OCI-LY1 (cell line): ENCODE results near the gene UBE2S.

Source experiments
- H2AFZ ChIP-seq: fragments of 200-600 bp; sonication (generic), shearing (Covaris generic); 2 replicates; pipeline ENCODE4 v1.6.0; 2014; ENCODE audit warnings: antibody characterized with exemption, mild to moderate bottlenecking, low read length
- H3F3A ChIP-seq: fragments of 200-600 bp; sonication (generic), shearing (Covaris generic); 2 replicates; pipeline ENCODE4 v1.6.0; 2014; ENCODE audit warnings: mild to moderate bottlenecking, antibody characterized with exemption, low read length, moderate library complexity; ENCODE audit not compliant: insufficient read depth
- H3K27ac ChIP-seq: fragments of 200-600 bp; sonication (generic); 2 replicates; pipeline ENCODE4 v1.5.1; 2014; ENCODE audit warnings: low read length, mixed run types, mild to moderate bottlenecking, low read depth; ENCODE audit not compliant: poor library complexity, severe bottlenecking
- H3K27me3 ChIP-seq: fragments of 200-600 bp; sonication (generic); 2 replicates; pipeline ENCODE4 v1.6.0; 2014; ENCODE audit warnings: antibody characterized with exemption, mild to moderate bottlenecking, low read length, moderate library complexity; ENCODE audit not compliant: insufficient read depth
- H3K36me3 ChIP-seq: fragments of 200-600 bp; sonication (generic); 2 replicates; pipeline ENCODE4 v1.6.1; 2014; ENCODE audit warnings: mild to moderate bottlenecking, antibody characterized with exemption, low read length, moderate library complexity, mixed read lengths; ENCODE audit not compliant: insufficient read depth
- H3K4me1 ChIP-seq: fragments of 200-600 bp; sonication (generic); 2 replicates; pipeline ENCODE4 v1.5.1; 2014; ENCODE audit warnings: mild to moderate bottlenecking, low read length, moderate library complexity; ENCODE audit not compliant: insufficient read depth, severe bottlenecking
- H3K4me2 ChIP-seq: fragments of 200-600 bp; sonication (generic), shearing (Covaris generic); 2 replicates; pipeline ENCODE4 v1.6.1; 2014; ENCODE audit warnings: low read length
- H3K4me3 ChIP-seq: fragments of 200-600 bp; sonication (generic); 2 replicates; pipeline ENCODE4 v1.5.1; 2014; ENCODE audit warnings: low read length, low read depth, mild to moderate bottlenecking, mixed read lengths; ENCODE audit not compliant: poor library complexity, severe bottlenecking
- H3K79me2 ChIP-seq: fragments of 200-600 bp; shearing (Covaris generic); 2 replicates; pipeline ENCODE4 v1.6.1; 2016; ENCODE audit warnings: mixed run types, low read length, mixed read lengths; ENCODE audit not compliant: insufficient read depth
- H3K9ac ChIP-seq: fragments of 200-600 bp; sonication (generic), shearing (Covaris generic); 2 replicates; pipeline ENCODE4 v1.6.1; 2014; ENCODE audit warnings: mild to moderate bottlenecking, low read length, mixed read lengths
- H3K9me2 ChIP-seq: fragments of 200-600 bp; sonication (generic), shearing (Covaris generic); 2 replicates; pipeline ENCODE4 v1.6.1; 2014; ENCODE audit warnings: low read depth, mild to moderate bottlenecking, low read length, mixed read lengths
- H3K9me3 ChIP-seq: fragments of 200-600 bp; shearing (Covaris generic); 2 replicates; pipeline ENCODE4 v1.6.1; 2014; ENCODE audit warnings: low read length, mixed read lengths
- H4K20me1 ChIP-seq: fragments of 200-600 bp; sonication (generic), shearing (Covaris generic); 2 replicates; pipeline ENCODE4 v1.6.0; 2016; ENCODE audit warnings: mild to moderate bottlenecking, low read length; ENCODE audit not compliant: insufficient read depth
- CTCF ChIP-seq: fragments of 200-600 bp; sonication (generic), shearing (Covaris generic); IDR thresholded peaks from 2 replicates; pipeline ENCODE4 v1.5.1; 2017; ENCODE audit warnings: mild to moderate bottlenecking, antibody characterized with exemption, low read length, moderate library complexity, mixed read lengths
- EZH2 ChIP-seq: fragments of 200-600 bp; sonication (generic), shearing (Covaris generic); IDR thresholded peaks from 2 replicates; pipeline ENCODE4 v1.8.0; 2017; ENCODE audit warnings: borderline replicate concordance, mixed run types, mild to moderate bottlenecking, antibody characterized with exemption, low read length, moderate library complexity, mixed read lengths

UBE2S gene

DNA sequence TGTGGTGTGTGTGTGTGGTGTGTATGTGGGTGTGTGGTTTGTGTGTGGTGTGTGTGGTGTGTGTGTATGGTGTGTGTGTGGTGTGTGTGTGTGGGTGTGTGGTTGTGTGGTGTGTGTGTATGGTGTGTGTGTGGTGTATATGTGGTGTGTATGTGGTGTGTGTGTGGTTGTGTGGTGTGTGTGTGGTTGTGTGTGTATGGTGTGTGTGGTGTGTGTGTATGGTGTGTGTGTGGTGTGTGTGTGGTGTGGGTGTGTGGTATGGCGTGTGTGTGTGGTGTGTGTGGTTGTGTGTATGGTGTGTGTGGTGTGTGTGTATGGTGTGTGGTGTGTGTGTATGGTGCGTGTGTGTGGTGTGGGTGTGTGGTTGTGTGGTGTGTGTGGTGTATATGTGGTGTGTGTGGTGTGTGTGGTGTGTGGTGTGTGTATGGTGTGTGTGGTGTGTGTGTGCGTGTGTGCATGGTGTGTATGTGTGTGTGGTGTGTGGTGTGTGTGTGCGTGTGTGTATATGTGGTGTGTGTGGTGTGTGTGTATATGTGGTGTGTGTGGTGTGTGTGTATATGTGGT, 26.9 kb upstream of the UBE2S start:
- H3K4me2 ChIP-seq, result no peak overlapping the region
- no peaks in the 10 kb centered on the region for H3K9me2 ChIP-seq
- H3K4me3 ChIP-seq, result no peak overlapping the region
- no peak overlapping the region for H3K27ac ChIP-seq
- H3K9me3 ChIP-seq, result no peaks in the 10 kb centered on the region
- H3K79me2 ChIP-seq, result no peaks in the 10 kb centered on the region
- TF ChIP-seq EZH2 (no peak), CTCF (no peak)
- H3K4me1 ChIP-seq, result no peaks in the 10 kb centered on the region
- no peak overlapping the region for H2AFZ ChIP-seq
- no peak overlapping the region for H3K9ac ChIP-seq
- H3K36me3 ChIP-seq, result no peaks in the 10 kb centered on the region
- no peaks in the 10 kb centered on the region for H4K20me1 ChIP-seq
- H3K27me3 ChIP-seq, result no peaks in the 10 kb centered on the region
- no peaks in the 10 kb centered on the region for H3F3A ChIP-seq

- Histone ChIP-seq H3K4me2 (no peak overlapping the region), H3K9ac (no peak overlapping the region), H3K27me3 (no peaks in the 10 kb centered on the region), H3K36me3 (no peaks in the 10 kb centered on the region), H4K20me1 (no peaks in the 10 kb centered on the region), H3K27ac (no peak overlapping the region), H3K79me2 (no peaks in the 10 kb centered on the region), H3F3A (no peaks in the 10 kb centered on the region), H3K9me2 (no peaks in the 10 kb centered on the region), H3K9me3 (no peaks in the 10 kb centered on the region), H3K4me1 (no peaks in the 10 kb centered on the region), H2AFZ (no peak overlapping the region), H3K4me3 (no peak overlapping the region)
- TF ChIP-seq EZH2 (no peak), CTCF (no peak)
Observed at GRCh38 chr19:55433292-55433691, 25.7 kb upstream of the UBE2S start.

DNA sequence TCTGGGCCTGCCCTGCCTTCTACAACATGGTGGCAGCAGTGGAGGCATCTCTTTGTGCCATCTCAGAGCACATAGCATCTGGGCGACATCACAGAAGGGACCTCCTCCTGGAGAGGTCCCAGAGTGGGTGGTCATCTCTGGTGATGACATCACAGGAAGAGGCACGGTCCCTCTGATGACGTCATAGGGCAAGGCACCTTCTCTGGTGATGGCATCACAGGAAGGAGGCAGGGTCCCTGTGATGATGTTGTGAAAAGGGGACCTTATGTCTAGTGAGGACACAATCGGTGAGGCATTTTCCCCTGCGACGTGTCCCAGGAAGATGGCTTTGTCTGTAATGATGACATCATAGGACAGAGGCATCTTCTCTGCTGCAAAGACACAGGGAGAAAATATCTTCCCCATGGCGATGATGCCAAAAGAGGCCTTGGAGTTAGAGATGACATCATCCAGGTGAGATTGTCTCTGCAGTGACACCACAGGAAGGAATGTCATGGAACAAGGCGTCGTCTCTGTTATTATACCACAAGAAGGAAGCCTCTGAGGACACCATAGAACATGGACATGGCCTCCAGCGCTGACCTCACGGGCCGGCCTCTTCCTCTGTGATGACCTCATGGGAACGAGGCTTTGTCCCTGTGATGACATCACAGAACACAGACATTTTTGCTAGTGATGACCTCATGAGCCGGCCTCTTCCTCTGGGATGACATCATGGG, 24.8 kb upstream of the UBE2S start:
- Histone ChIP-seq H3K27me3 (no peaks in the 10 kb centered on the region), H3K9me2 (no peaks in the 10 kb centered on the region), H3K9me3 (no peaks in the 10 kb centered on the region), H3K4me1 (no peaks in the 10 kb centered on the region), H4K20me1 (no peaks in the 10 kb centered on the region), H3K4me2 (no peak overlapping the region), H3K27ac (no peak overlapping the region), H3K36me3 (no peaks in the 10 kb centered on the region), H3K4me3 (no peak overlapping the region), H3K9ac (no peak overlapping the region), H3K79me2 (no peaks in the 10 kb centered on the region), H3F3A (no peaks in the 10 kb centered on the region), H2AFZ (no peak overlapping the region)
- TF ChIP-seq CTCF, result no peak
- TF ChIP-seq EZH2, result no peak
